Stimulated activated CD8-positive, alpha-beta memory T cell treated with anti-CD3 and anti-CD28 coated beads, Interleukin-15, amount 100 ng/mL, for 4 hours (primary cell): ENCODE measurements around the gene SERGEF.

Experiments
- DNase-seq, 2 donors: peaks; one replicate each; pipeline ENCODE4 v3.0.0-alpha.2; 2020; ENCODE audit warnings: low read depth in 2 of 2

SERGEF gene

DNA sequence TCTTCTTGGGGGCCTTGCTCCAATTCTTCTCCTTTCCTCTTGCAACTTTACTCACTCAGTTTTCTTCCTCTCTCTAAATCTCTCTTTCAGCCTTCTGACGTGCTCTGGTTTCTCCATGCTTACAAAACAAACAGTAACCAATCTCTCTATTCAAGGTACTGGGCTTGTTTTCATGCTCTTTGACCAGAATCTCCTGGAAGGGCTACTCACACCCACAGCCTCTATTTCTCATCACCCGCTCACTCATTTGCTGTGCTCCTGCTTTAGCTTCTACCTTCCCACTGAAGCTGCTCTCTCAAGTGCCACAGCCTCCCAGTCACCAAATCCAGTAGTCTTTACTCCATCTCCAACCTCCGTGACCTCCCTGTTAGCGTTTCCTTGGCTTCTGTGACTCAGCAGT, 60.4 kb downstream of the SERGEF start:
- DNase-seq: no peak

DNA sequence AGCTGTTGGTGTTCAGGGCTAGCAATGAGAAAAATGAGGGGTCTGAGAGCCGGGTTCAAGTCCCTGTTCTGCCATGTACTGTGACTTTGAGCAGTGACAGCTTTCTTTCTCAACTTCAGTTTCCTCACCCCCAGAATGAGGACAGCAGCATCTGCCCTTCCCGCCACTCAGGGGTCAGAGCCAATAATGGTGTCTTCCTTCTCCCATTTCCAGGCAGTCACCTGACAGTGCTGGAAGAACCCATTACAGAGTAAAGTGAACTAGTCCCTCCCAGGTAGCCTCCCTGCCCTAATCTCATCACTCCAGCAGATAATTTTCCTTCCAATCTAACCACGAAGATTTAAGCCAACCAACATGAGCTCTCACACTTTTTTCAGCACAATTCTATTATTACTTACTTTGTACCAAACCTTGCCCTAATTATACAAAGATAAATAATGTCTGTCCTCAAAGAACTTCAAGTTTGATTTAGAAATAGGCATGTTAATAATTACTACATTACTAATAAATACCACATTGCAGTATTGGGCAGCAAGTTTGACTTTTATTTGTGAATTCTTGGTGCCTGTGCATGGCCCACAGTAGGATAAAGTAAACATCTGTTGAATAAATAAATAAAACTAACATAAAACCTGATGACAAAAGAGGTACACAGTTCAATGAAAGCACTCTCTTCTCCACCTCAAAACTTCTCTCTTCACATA, 61.0 kb downstream of the SERGEF start:
- DNase-seq: no peak

DNA sequence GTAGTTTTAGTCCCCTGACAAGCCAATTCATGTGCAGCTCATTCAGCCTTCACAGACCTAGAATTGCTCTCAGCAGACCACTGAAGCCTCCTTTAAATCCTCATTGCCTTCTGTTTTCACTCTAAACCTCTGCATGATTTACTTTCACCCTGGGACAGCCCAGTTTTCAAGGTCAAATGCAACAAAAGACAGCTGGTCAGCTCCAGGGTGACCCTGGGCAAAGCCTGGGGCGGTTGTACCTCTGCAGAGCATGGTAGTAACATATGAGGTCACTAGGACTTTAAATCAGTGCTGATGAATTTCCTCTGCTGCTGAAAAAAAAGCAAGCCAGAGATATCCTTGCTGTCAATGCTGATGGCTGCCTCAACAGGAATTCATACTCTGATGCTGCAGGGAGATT, 62.2 kb downstream of the SERGEF start:
- DNase-seq: no peak

DNA sequence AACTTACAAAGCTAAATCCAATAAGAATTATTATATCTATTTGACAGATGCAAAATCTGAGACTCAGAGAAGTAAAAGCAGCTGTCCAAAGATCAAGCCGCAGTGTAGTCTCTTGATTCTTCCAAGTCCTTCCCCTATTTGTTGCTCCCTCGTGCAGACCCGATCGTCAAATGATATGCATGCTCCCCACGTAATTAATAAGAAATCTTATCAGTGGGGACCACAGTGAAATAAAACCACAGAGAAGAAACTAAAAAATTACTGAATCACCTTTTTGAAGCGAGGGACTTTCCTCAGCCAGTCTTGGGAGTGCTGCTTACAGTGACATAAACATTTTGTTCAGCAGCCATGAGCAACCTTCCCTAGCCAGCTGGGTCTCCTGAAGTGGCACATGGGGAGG, 64.6 kb downstream of the SERGEF start:
- DNase-seq: no peak

DNA sequence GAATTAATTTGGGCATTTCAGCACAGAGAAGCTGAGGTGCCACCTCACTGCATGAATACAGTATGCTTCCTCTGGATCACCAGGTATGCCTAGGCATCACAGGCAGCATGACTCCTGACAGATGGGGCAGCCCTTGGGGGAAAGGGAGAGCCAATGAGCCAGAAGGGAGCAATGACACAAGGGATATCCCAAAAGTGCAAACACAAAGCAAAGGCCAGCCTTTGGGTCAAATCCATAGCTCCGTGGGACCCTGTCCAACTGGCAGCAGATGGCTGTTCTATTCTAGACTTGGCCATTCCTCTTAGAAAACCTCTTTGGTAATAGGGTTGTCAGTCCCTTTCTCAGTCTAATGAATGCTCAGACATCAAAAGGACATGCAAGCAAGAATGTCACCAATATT, 73.3 kb downstream of the SERGEF start:
- no peak for DNase-seq

DNA sequence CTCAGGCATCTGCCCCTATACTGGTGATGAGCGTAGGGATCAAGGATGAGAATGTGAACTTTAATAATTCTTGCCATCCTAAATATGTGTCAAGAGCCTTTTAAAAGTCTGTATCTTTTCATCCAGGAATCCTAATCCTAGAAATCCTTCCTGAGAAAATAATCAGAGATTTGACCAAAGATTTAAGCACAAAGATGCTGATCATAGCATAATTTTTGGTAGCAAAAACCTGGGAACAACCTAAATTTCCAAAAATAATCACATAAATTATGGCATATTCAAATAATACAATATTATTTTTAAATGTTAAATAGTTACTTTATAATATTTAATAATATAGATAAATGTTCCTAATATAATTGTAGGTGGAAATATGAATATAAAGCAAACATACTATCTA, 76.1 kb downstream of the SERGEF start:
- DNase-seq: no peak

DNA sequence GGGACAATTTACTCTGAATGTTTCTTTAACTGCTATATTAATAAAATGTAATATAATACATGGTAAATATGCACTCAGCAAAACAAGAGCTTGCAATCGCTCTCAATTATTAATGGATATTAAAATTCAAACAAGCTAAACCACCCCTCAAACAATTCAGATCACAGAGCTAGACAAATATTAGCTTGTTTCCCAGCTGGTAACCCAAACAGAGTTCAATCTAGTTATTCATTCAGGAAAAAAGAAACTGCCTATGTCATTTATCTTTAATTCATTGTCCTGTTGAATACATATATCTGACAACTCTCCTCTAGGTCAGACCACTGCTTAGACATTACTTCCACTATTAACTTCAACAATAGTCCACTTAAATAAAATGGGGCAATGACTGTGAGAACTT, 78.7 kb downstream of the SERGEF start:
- DNase-seq: no peak

DNA sequence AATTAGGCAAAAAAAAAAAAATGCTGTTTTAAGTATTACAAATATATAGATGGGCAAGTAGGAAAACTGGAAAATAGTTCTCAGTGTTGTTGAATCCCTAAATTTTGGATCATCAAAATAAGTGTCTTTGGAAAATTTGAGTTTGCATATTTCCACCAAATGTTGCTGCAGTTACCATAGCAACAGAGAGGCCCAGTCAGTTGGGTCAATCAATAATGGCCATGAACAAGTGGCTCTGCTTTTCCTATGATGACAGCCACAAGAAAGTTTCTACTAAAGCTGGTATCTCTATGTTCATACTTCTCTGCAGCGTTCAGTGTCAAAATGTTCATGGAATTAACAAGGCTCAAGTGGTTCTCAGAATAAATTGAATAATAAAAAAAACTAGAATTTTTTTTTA, 79.1 kb downstream of the SERGEF start:
- no peak for DNase-seq

DNA sequence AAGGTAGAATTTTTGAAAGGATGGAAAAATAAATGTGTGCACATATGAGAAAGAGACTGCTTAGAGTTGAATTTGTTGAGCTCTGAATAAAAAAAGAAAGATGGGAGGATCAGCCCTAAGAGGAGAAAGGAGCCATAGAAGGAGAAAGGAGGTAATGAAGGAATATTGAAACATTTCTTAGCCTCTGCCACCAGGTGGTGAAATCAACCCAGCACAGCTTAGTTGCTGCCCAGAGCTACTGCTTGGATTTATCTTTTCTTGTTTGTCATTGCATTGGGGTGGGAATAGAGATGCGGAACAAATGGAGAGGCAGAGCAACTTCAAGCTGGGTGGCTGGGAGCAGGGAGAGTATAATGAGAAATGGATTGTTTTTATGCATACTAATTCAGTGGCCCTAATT, 80.4 kb downstream of the SERGEF start:
- no peak for DNase-seq

DNA sequence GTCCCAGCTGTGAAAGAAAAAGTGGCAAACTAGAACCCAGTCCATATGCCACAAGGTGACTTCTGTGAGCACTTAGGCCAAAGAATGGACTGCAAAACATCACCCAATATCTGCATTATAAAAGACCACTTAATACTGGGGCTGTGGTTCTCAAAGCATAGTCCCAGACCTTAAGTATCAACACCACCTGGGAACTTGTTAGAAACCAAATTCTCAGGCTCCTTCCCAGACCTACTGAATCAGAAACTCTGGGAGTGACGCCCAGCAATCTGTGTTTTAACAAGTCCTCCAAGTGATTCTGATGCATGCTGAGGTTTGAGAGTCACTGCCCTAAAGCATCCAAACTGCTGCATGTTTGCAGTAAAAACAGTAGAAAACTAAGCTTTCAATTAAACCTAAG, 81.3 kb downstream of the SERGEF start:
- DNase-seq: no peak

DNA sequence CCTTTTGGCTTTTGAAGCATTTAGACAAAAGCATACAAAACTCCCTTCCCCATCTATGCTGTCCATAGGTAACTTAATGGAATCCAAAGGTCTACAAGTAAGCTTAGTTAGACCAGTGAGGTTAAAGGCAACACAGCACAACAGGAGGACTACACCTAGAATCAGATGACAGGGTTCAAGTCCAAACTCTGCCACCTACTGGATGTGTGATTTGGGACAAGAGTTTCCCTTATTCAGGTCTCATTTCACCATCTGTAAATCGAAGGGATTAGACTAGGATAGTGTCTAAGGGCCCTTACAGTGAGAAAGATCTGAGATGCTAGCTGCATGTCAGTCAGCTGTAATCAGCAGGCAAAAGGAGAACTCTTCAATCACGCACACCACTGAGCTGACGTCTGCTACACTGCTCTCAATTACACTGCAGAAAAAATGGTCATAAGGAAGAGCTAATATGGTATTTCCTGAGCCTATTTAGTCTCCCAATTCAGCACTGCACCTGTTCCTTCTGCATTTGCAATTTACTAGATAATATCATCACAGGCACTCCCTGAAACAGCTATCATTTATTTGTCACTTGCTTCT, 82.2 kb downstream of the SERGEF start:
- no peak for DNase-seq

DNA sequence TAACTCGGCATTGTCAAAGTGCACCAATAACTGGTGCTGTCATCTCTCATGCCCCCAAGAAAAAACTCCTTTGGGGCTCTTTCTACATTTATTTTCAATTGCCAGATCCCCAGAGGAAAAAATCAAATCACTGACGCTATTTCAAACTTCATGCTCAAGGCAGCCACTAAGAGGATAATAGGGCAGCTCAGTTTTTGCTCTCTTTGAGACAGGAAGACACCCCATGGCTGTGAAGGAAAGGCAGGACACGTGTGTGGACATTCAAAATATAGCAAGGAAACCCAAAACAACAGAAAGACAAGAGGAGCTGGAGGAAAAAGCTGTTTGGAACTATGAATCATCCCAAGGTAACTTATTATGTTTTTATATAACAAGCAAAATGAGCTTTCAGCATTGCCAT, 83.7 kb downstream of the SERGEF start:
- DNase-seq: no peak

DNA sequence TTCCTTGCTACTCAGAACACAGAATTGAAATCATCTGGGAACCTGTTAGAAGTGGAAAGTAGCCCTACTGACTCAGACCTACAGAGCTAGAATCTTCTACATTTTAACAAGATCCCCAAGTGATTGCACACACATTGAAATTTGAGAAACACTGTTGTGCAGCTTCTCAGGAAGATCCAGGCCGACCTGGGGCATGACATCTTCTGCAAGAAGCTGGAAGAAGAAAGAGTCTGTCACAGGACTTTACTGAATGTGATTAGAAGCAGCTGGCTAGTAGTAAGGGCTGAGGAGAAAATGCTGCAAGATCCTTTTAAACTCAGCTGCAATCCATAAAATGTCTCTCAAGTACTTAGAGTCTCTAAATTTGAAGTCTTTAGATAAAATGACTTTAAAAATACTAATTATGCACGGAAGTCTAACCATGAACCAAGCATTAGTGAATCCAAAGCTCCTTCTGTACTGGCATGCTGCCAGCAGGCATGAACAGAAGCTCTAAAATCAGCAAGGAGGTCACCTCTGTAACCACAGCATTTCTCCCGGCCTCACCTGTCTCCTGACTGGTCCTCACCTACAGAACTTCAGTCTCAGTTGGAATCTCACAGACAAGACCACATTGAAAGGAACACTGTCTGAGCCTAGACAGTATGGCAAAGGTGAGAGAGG, 85.0 kb downstream of the SERGEF start:
- DNase-seq: no peak

DNA sequence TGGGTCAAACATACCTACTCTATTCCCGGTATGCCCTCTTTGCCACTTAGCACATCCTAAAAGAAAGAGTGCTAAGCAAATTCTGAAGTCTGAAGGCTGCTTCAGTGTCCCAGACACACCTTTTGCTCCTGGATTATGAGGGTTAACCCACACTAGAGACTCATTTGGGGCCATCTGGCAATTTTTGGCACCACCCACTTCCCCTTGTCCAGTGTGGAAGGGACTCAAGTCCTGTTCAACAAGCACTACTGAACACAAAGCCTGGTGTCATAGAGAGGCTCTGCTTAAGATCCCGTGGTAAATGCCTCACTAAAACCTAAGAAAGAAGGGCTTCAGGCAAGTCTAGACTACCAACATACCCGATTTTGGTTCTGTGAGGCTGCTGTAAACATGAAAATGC, 85.8 kb downstream of the SERGEF start:
- DNase-seq: no peak

DNA sequence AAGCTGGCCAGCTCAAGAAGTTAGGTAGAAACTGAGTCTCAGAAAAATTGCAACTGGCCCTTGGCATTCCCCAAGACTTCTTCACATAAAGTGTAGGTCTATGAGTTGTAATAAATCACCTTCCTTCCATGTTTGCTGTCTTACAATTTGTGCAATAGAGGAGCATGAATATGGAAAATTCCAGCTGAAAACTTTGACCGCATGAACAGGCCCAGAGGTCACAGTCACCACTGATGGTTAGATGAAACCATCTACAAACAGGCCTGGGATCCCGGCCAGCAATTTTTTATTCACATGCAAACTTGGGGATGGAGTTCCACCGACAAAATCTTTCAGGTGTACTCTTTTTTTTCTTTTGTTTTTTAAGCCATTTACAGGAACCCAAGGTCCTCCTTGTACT, 88.1 kb downstream of the SERGEF start:
- no peak for DNase-seq

DNA sequence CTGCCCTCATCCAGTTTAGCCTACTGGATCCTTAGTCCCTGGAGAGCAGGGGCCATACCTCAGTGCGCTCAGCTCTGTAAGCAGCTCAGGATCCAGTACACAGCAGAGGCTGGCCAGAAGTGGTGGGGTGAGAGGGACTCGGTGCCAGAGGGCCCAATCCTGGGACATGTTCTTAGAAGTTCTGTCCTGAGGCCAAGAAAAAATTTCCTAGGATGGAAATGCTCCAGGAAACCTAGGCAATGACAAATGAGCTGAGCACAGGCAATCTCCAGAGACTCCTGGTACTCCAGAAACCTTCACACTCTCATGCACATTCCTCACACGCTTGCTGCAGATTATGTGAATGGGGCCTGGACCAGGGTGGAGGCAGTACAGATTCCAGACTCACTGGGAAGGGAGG, 89.6 kb downstream of the SERGEF start:
- no peak for DNase-seq

DNA sequence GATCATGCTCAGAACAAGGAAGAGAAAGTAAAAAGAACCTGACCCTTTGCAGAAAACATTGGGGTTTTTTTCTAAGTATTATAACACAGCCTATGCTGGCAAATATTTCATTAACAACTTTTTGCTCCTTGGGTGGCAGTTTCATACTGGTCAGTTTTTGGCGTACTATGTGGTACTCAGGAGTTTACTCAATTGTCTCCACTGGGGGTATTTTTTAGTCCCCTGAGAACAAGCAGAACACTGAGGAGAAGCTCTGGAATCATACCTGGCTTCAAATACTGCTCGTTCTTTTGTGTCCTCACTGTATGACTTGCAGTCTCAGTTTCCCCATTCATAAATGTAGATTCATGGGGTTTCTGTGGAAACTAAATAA, 90.4 kb downstream of the SERGEF start:
- no peak for DNase-seq

DNA sequence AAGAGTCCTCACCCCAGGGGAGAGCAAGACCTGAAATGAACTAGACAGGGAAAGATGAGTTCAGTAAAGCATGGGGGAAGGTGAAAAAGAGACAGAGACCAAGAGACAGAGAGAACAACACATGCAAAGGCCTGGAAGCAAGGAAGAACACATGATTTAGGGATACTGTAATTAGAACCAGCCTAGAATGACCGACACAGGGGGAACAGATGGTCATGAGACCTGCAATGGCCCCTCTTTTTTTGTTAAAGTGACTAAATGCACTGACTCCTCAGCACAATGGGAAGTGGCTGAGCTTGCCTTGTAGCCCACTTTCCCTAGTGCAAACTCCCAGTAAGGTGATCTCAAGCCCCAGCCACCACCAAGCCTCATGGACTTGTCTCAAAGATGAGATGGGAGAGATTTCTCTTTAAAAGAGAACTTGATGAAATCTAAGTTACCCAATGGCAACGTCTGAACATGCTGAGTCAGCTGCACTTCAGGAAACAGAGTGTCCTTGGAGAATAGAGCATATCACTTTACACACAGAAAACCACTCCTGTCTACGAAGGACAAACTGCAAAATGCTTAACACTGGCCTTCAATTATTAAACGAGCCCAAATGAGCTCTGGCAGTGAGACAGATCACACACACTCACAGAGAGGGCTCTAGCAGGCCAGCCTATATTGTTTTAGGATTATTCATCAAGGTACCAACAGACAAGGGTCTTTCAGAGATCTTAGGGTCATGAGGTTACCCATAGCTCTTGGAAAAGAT, 91.0 kb downstream of the SERGEF start:
- DNase-seq: no peak

DNA sequence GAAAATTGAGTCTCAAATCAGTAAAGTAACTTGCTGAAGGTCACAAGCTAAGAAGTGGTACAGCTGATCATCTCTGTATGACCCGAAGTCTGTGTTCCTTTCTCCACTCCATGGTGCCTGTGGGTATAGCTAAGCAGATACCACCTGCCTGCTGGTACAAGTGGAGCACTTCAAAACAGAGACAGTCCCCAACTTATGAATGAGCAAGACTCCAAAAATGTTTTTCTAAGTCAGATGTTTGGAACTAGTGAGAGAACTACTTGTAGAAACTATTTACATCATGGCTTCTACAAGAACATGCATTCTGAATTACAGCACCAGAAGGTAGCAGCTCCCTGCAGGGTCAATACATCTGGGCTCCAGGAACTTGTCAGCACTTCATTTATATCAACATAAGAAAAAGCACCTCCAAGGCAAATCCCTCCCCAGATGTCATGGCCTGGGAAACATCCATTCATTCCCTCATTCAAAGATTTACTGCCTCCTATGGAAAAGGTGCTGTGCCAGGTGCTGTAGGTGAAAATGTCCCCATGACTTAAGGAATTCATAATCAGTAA, 94.7 kb downstream of the SERGEF start:
- no peak for DNase-seq

DNA sequence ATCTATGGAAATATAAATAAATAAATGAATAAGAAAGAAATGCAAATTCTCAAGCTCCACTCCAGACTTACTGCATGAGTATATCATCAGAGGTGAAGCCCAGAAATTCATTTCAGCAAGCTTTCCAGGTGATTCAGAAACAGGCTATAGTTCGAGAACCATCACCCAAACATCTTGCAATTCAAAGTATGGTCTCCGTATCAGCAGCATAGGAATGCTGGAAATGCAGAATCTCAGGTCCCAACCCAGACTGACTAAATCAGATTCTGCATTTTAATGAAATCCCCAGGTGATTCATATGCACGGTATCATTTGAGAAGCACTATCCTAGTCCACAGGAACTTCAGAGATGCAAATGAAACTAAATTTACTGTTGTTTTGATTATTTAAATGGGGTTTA, 95.3 kb downstream of the SERGEF start:
- no peak for DNase-seq

DNA sequence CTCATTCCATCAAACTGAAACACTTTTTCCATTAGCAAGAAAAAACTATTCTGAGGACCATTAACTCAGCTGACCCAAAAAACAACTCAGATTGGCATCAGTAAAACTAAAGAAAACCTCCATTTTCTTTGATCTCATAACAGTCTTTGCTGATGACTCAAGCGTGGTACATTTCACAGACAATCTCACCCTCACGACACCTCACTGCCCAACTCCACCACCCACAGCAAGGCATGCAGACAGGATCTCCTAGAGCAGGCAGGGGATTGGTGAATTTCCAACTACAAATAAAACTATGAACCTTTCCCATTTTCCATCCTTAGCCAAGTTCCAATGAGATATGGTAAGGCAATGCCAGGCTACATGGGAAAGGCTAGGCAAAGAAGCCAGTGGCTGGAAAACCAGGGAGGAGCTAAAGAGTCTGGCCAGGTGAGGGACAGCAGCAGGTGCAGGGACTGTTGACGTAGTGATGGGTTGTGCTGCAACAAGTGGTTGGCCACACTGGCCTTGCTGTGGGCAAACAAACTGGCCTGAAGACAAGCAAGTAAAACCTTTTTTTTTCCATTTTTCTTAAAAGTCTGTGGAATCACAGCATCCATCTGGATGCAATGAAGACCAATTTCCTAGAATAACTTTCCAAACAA, 97.2 kb downstream of the SERGEF start:
- no peak for DNase-seq

DNA sequence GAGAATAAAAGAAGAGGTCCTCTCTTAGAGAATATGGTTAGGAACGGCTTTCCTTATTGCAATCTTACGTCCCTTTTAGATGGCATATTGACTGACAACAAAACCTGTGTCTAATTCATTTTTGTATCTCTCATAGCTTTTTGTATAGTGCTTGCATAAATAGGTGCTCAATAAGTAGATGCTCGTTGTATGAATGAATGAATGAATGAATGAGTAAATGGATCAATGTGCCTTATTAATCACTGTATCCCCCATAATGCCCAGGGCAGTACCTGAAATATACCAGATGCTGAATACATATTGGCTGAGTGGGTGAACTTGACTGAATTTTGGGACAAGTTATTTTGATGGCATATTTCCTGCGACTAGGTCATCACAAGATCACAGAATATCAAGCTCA, 97.9 kb downstream of the SERGEF start:
- DNase-seq: no peak
